ENCODE measurements around the gene NXPH1. TPM values are rescaled to one million over a fixed set of nuclear protein-coding genes. Genes with fewer than 3 reads are reported as not detected.

NXPH1 gene
- total and polyA plus RNA-seq, 9 of the 15 experiments (the other 6 are each of a cell fraction or from before 2014, with no cell fraction given): 0.16 TPM; not detected in 8

DNA sequence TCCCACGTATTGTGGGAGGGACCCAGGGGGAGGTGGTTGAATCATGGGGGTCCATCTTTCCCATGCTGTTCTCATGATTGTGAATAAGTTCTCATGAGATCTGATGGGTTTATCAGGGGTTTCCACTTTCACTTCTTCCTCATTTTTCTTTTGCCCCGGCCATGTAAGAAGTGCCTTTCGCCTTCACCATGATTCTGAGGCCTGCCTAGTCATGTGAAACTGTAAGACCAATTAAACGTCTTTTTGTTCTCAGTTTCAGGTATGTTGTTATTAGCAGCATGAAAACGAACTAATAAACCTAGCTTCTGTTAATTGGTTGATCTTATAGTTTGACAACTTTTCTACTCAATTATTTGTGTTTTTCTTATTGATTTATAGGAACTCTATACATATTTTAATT lies 206.3 kb downstream of the NXPH1 start (continued):
- TF ChIP-seq, protein P1, sequence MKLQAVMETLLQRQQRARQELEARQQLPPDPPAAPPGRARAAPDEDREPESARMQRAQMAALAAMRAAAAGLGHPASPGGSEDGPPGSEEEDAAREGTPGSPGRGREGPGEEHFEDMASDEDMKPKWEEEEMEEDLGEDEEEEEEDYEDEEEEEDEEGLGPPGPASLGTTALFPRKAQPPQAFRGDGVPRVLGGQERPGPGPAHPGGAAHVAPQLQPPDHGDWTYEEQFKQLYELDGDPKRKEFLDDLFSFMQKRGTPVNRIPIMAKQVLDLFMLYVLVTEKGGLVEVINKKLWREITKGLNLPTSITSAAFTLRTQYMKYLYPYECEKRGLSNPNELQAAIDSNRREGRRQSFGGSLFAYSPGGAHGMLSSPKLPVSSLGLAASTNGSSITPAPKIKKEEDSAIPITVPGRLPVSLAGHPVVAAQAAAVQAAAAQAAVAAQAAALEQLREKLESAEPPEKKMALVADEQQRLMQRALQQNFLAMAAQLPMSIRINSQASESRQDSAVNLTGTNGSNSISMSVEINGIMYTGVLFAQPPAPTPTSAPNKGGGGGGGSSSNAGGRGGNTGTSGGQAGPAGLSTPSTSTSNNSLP (IDR thresholded peaks at IDR 0.05; ENCODE audit: borderline replicate concordance, low read depth, low read length): no peak
- no peak for TF ChIP-seq TAF9B (IDR thresholded peaks at IDR 0.05; ENCODE audit: partially characterized antibody)
- TF ChIP-seq, protein P2, sequence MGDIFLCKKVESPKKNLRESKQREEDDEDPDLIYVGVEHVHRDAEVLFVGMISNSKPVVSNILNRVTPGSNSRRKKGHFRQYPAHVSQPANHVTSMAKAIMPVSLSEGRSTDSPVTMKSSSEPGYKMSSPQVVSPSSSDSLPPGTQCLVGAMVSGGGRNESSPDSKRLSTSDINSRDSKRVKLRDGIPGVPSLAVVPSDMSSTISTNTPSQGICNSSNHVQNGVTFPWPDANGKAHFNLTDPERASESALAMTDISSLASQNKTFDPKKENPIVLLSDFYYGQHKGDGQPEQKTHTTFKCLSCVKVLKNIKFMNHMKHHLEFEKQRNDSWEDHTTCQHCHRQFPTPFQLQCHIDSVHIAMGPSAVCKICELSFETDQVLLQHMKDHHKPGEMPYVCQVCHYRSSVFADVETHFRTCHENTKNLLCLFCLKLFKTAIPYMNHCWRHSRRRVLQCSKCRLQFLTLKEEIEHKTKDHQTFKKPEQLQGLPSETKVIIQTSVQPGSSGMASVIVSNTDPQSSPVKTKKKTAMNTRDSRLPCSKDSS (IDR thresholded peaks at IDR 0.05; ENCODE audit: low read depth, partially characterized antibody): no peak

DNA sequence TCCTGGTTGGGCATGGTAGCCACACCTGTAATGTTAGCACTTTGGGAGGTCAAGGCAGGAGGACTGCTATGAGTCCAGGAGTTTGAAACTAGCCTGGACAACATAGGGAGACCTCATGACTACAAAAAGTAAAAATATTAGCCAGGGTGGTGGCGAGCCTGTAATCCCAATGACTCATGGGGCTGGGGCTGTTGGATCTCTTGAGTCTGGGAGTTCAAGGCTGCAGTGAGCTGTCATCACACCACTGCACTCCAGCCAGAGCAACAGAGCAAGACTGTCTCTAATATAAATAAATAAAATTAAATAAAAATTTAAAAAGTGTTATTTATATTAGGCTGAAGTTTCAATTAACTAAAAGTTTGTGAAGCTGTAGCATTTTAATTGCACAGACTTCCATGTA lies 207.3 kb downstream of the NXPH1 start:
- 0% methylated on average over 1 of the region's 1 CpG for WGBS (ENCODE audit: insufficient coverage, low coverage, missing lambda C conversion rate)
- POLR2A ChIA-PET: no interaction called here
- H3K27ac ChIP-seq (ENCODE audit: extremely low read depth, low read depth, low read length): no peak overlapping the region
- no peaks in the 10 kb centered on the region for H3K79me2 ChIP-seq (ENCODE audit: control insufficient read depth, insufficient read depth, low read length)
- H3K9ac ChIP-seq (ENCODE audit: insufficient read depth in 1 of 2, low read depth in 2 of 2, low read length in 2 of 2): no peak overlapping the region
- H3K9me1 ChIP-seq (ENCODE audit: control insufficient read depth, insufficient read depth, low read length): no peaks in the 10 kb centered on the region
- no peak overlapping the region for H3K4me3 ChIP-seq
- DNase-seq (ENCODE audit: extremely low read depth in 1 of 4, low spot score in 3 of 4) (no peak), FAIRE-seq (no peak), ATAC-seq (no peak)
- H4K20me1 ChIP-seq (replicated peaks; ENCODE audit: control insufficient read depth, insufficient read depth, low read length): no peaks in the 10 kb centered on the region
- no TSS peak for BruUV-seq (replicated peaks)
- intact Hi-C loops (cut with micrococcal nuclease): no loop called here
- H3K4me2 ChIP-seq (ENCODE audit: insufficient read depth, low read length): no peak overlapping the region
- CTCF ChIA-PET (ENCODE audit: low intra/inter-chr PET ratio): no interaction called here
- in situ Hi-C loops (cut with MboI): no loop called here
- H3K27me3 ChIP-seq (ENCODE audit: control insufficient read depth in 2 of 2, insufficient read depth in 2 of 2, low read length in 2 of 2): no peaks in the 10 kb centered on the region
- no peak for TF ChIP-seq ZNF431 (CRISPR knock-in tag; IDR thresholded peaks at IDR 0.05)
- TF ChIP-seq ZKSCAN1 (IDR thresholded peaks at IDR 0.05; ENCODE audit: low read depth, low read length): no peak
- TF ChIP-seq RFX7 (CRISPR knock-in tag; IDR thresholded peaks at IDR 0.05): no peak
- no peak for TF ChIP-seq NCOA2 (IDR thresholded peaks at IDR 0.05; ENCODE audit: partially characterized antibody in 2 of 2)
- TF ChIP-seq C11orf30 (IDR thresholded peaks at IDR 0.05; ENCODE audit: low read depth): no peak
- TF ChIP-seq TAF9B (IDR thresholded peaks at IDR 0.05; ENCODE audit: partially characterized antibody): no peak
- TF ChIP-seq, protein P3, sequence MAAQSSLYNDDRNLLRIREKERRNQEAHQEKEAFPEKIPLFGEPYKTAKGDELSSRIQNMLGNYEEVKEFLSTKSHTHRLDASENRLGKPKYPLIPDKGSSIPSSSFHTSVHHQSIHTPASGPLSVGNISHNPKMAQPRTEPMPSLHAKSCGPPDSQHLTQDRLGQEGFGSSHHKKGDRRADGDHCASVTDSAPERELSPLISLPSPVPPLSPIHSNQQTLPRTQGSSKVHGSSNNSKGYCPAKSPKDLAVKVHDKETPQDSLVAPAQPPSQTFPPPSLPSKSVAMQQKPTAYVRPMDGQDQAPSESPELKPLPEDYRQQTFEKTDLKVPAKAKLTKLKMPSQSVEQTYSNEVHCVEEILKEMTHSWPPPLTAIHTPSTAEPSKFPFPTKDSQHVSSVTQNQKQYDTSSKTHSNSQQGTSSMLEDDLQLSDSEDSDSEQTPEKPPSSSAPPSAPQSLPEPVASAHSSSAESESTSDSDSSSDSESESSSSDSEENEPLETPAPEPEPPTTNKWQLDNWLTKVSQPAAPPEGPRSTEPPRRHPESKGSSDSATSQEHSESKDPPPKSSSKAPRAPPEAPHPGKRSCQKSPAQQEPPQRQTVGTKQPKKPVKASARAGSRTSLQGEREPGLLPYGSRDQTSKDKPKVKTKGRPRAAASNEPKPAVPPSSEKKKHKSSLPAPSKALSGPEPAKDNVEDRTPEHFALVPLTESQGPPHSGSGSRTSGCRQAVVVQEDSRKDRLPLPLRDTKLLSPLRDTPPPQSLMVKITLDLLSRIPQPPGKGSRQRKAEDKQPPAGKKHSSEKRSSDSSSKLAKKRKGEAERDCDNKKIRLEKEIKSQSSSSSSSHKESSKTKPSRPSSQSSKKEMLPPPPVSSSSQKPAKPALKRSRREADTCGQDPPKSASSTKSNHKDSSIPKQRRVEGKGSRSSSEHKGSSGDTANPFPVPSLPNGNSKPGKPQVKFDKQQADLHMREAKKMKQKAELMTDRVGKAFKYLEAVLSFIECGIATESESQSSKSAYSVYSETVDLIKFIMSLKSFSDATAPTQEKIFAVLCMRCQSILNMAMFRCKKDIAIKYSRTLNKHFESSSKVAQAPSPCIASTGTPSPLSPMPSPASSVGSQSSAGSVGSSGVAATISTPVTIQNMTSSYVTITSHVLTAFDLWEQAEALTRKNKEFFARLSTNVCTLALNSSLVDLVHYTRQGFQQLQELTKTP (IDR thresholded peaks at IDR 0.05; ENCODE audit: low read depth in 1 of 2, partially characterized antibody in 2 of 2): no peak
- no peaks in the 10 kb centered on the region for H3K36me3 ChIP-seq (ENCODE audit: control insufficient read depth, insufficient read depth, low read length)
- H3K9me3 ChIP-seq (replicated peaks; ENCODE audit: control insufficient read depth, insufficient read depth, low read depth, low read length): no peaks in the 10 kb centered on the region
- H2AFZ ChIP-seq (ENCODE audit: low read depth, low read length): no peak overlapping the region
- no peaks in the 10 kb centered on the region for H3K4me1 ChIP-seq (replicated peaks in 1 of 2; ENCODE audit: control insufficient read depth in 2 of 2, insufficient read depth in 2 of 2, low read length in 2 of 2)
